ENCODE measurements around the gene ARSI. TPM values are rescaled to one million over a fixed set of nuclear protein-coding genes. Genes with fewer than 3 reads are reported as not detected.

ARSI gene
- total RNA-seq, 4 donors from 2014 or later = 0.17 to 1.5 (median 0.43) TPM

DNA sequence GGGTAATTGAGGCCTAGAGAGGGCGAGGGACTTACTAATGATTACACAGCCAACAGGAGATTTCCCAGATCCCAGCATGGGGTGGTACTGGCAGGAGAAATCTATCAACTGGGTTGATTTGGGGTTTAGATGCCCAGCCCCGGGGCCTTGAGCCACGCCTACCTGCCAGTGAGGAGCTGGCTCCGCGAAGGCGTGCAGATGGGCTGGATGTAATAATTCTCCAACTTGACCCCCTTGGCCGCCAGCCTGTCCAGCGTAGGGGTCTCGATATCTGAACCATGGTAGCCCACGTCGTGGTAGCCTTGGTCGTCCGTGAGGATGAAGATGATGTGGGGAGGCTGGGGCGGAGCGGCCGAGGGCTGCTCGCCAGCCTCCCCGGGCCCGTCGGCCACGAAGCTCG lies 804 bp downstream of the ARSI start:
- TF ChIP-seq, protein P1, sequence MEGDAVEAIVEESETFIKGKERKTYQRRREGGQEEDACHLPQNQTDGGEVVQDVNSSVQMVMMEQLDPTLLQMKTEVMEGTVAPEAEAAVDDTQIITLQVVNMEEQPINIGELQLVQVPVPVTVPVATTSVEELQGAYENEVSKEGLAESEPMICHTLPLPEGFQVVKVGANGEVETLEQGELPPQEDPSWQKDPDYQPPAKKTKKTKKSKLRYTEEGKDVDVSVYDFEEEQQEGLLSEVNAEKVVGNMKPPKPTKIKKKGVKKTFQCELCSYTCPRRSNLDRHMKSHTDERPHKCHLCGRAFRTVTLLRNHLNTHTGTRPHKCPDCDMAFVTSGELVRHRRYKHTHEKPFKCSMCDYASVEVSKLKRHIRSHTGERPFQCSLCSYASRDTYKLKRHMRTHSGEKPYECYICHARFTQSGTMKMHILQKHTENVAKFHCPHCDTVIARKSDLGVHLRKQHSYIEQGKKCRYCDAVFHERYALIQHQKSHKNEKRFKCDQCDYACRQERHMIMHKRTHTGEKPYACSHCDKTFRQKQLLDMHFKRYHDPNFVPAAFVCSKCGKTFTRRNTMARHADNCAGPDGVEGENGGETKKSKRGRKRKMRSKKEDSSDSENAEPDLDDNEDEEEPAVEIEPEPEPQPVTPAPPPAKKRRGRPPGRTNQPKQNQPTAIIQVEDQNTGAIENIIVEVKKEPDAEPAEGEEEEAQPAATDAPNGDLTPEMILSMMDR (IDR thresholded peaks at IDR 0.05; ENCODE audit: low read depth) = no peak

DNA sequence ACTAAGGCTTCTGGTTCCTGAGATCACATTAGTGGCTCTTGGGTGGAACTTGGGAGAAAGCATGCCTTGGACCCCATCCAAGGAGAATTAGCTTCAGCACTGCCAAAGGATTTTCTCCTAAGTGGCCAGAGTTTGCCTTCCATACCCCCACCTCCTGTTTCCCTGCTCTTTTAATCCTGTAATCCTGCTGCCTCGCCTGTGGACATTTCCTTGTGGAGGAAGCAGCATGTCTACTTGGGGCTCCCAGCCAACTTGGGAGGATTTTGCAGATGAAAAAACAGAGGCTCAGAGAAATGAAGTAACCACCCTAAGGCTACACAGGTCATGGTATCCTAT lies 1.6 kb downstream of the ARSI start:
- TF ChIP-seq, protein P1 (IDR thresholded peaks at IDR 0.05; ENCODE audit: low read depth) = no peak

DNA sequence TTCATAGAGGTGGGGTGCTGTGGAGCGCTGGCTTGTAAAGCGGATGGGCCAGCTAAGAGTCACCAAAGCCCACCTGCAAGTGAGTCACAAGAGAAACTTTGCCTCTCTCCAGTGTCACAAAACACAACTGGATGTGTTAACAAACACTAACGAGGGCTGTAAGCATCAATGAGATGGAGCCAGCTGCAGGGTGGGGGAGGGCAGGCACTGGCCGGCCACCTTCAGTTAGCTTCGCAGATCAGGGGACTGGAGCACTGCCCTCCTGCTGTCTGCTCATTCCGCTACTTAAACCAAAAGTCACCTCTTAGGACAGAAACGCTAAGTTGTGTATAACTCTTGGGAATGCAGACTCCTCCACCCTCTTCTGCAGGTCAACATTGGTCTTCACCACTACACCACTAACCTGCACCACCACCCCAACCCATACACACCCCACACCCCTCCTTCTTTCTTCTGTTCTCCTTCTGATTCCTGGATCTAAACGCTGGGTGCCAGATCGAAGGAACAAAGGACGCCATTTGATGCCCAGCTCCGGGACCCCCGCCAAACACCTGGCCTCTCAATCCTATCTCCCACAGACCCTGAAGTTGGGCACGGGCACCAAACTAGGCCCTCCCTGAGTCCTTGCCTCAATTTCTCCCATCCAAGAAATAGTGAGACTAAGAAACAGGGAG lies 2.1 kb downstream of the ARSI start:
- TF ChIP-seq, protein P1 (IDR thresholded peaks at IDR 0.05; ENCODE audit: low read depth) = no peak

DNA sequence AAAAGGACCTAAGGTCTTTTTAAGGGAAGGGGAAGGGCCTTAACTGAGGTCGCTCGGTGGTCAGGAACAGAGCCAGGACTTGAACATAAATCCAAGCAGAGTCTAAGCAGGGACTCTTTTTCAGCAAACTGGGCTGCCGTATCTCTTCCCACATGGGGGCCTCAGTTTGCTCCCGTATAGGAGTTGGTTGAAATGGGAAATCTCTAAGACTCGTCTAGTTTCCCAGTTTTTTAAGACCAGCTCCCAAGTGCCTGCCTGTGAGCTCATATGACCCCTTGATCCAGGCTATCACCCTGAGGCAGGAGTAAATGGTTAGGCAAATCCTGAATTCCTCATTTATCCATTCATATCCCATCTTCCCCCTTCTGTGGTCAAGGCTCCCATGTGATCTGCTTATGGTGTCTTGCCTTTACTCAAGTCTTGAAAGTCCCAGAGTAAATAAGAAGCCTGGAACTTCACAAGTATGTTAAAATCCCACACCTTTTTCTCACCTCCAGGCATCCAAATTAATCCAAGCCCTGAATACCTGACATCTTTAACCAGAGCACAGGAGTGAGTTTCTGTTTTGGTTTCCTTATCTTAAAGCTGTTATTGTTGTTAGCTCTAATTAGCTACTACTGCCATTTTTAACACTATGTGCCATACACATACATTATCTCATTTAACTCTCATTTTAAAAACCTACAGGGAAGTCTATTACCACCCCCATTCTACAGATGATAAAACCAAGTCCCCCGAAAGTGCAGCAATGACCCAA lies 3.0 kb downstream of the ARSI start:
- TF ChIP-seq, protein P1 (IDR thresholded peaks at IDR 0.05; ENCODE audit: low read depth) = no peak

DNA sequence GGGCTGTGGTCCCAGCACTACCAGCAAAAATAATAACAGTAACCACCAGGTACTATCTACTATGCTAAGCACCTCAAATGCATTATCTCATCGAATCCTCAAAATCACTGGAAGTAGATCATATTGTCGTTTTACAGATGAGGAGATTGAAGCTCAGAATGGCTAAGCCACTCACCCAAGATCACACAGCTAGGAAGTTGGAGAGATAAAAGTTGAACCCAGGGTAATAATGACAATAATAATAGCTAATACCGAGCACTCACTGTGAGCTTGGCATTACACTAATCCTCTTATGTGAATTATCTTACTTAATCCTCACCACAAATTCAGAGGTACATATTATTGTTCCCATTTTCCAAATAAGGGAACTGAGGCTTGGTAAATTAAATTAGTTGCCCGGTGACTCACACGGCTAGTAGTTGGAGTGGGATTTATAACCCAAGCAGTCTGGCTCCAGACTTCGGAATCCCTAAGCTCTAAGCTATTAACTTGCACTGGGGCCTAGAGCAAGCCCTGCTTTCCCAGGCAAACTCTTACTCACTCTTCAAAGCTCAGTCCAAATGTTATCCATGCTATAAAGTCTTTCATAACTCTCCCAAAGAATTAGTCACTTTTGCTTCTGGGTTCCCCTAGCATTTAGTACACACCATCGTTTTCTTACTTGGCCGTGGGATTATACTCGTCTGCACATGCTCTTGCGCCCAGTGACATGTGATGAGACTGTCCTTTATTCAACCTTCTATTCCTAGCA lies 3.8 kb downstream of the ARSI start:
- TF ChIP-seq, protein P1 (IDR thresholded peaks at IDR 0.05; ENCODE audit: low read depth) = no peak

DNA sequence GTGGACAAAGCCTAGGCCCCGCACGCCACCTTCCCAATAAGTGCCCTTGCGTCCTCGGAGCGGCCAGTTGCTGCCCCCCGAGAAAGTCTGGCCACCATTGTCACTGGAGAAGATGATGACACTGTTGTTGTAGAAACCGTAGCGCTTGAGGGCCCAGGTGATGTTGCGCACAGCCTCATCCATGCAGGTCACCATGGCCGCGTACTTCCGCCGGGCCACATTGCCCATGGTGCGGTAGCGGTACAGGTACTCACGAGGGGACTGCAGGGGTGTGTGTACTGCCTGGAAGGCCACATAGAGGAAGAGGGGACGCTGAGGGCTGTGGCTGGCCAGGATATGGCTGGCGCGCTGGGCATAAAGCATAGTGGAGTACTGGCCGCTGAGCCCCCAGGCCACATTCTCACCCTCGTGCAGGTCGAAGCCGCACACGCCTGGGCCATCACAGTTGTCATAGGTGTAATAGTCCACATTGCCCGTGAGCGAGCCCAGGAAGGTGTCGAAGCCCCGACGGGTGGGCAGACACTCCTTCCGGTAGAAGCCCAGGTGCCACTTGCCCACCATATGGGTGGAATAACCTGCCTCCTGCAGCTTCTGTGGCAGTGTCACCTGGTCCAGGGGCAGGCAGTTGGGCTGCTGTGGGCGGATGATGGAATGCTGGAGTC lies 4.6 kb downstream of the ARSI start:
- TF ChIP-seq, protein P1 (IDR thresholded peaks at IDR 0.05; ENCODE audit: low read depth) = no peak
